ENCODE results near the gene CDCP1. TPM values are rescaled to one million over a fixed set of nuclear protein-coding genes. Genes with fewer than 3 reads are reported as not detected.

CDCP1 gene
- 1 to 10 TPM in 7 of 9 donors, under 1 TPM in 2; 0.42 to 4.3 (median 2.6) TPM for total RNA-seq
- under 1 TPM; 0.27 to 0.79 (median 0.40) TPM for polyA plus RNA-seq
- long read RNA-seq, donor 1: 0 reads
- long read RNA-seq, donor 2: 0 reads
- long read RNA-seq, donor 3: 0 reads
- long read RNA-seq, donor 4, partial matches to known transcripts: 0 of 1 reads
- long read RNA-seq, donor 4, other reads (novel, unspliced or antisense): 1 of 1 reads
- long read RNA-seq, donor 5, partial matches to known transcripts: 0 of 1 reads
- long read RNA-seq, donor 5, other reads (novel, unspliced or antisense): 1 of 1 reads
- long read RNA-seq, donor 6, partial matches to known transcripts: 2 of 3 reads
- long read RNA-seq, donor 6, other reads (novel, unspliced or antisense): 1 of 3 reads
- long read RNA-seq, donor 7, partial matches to known transcripts: 0 of 1 reads
- long read RNA-seq, donor 7, other reads (novel, unspliced or antisense): 0 of 1 reads
- long read RNA-seq, donor 8: 0 reads
- long read RNA-seq, donor 9: 0 reads
- long read RNA-seq, donor 10: 0 reads

GRCh38 chr3:45145681-45146614, at the start of gene CDCP1:
Gene CDCP1, minus strand, starts transcription at chr3:45146378. Its CDS starts 91 bp downstream, at chr3:45146287.
- peak in 1 of 7 donors; percentile 17 for DNase-seq

GRCh38 chr3:45194791-45195190, 48.6 kb upstream of the CDCP1 start:
- no peaks in the 10 kb centered on the region for H3K36me3 ChIP-seq (replicated peaks in 1 of 2)
- DNase-seq: no peak
- no peaks in the 10 kb centered on the region for H3K9me3 ChIP-seq (replicated peaks in 1 of 3)
- H3K4me3 ChIP-seq: no peak overlapping the region
- WGBS, 4 donors: 79 to 90% (median 86%) methylated on average over 5 of the region's 5 CpGs
- TF ChIP-seq, protein P1, sequence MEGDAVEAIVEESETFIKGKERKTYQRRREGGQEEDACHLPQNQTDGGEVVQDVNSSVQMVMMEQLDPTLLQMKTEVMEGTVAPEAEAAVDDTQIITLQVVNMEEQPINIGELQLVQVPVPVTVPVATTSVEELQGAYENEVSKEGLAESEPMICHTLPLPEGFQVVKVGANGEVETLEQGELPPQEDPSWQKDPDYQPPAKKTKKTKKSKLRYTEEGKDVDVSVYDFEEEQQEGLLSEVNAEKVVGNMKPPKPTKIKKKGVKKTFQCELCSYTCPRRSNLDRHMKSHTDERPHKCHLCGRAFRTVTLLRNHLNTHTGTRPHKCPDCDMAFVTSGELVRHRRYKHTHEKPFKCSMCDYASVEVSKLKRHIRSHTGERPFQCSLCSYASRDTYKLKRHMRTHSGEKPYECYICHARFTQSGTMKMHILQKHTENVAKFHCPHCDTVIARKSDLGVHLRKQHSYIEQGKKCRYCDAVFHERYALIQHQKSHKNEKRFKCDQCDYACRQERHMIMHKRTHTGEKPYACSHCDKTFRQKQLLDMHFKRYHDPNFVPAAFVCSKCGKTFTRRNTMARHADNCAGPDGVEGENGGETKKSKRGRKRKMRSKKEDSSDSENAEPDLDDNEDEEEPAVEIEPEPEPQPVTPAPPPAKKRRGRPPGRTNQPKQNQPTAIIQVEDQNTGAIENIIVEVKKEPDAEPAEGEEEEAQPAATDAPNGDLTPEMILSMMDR (IDR thresholded peaks at IDR 0.05): no peak
- no peak for TF ChIP-seq POLR2A (IDR thresholded peaks at IDR 0.05)
- H3K27me3 ChIP-seq: no peaks in the 10 kb centered on the region
- intact Hi-C loops (cut with DNase I): no loop called here
- no peak overlapping the region for H3K27ac ChIP-seq
- H3K4me1 ChIP-seq (replicated peaks in 1 of 2): no peaks in the 10 kb centered on the region

More at GRCh38 chr3:45145681-45146614, at the start of gene CDCP1:
- Histone ChIP-seq H3K4me3 (peak within 1 kb of the TSS in 1 of 4 donors; percentile 41), H3K36me3 (replicated peaks in 1 of 2) (no peaks in the 10 kb centered on the region), H3K27me3 (peaks cover 22% of the 10 kb centered on the region), H3K9me3 (replicated peaks in 1 of 3) (no peaks in the 10 kb centered on the region), H3K4me1 (replicated peaks in 1 of 2) (peaks cover 0 to 6% of the 10 kb centered on the region in 2 donors), H3K27ac (peak within 1 kb of the TSS in 1 of 5 donors; percentile 29)
- TF ChIP-seq POLR2A (IDR thresholded peaks at IDR 0.05): no peak
- TF ChIP-seq, protein P1 (IDR thresholded peaks at IDR 0.05): no peak
- intact Hi-C loops (cut with DNase I): no loop called here
- WGBS, 4 donors: 2 to 10% (median 4%) methylated on average over 12 to 92 of the region's 92 CpGs

GRCh38 chr3:45191924-45192417, 45.8 kb upstream of the CDCP1 start:
- DNase-seq: no peak
- H3K9me3 ChIP-seq (replicated peaks in 1 of 3): no peaks in the 10 kb centered on the region
- TF ChIP-seq POLR2A (IDR thresholded peaks at IDR 0.05): no peak
- TF ChIP-seq, protein P1 (IDR thresholded peaks at IDR 0.05): no peak
- H3K27me3 ChIP-seq: no peaks in the 10 kb centered on the region
- no peaks in the 10 kb centered on the region for H3K4me1 ChIP-seq (replicated peaks in 1 of 2)
- no peak overlapping the region for H3K4me3 ChIP-seq
- intact Hi-C loops (cut with DNase I): no loop called here
- H3K27ac ChIP-seq: no peak overlapping the region
- 60 to 88% (median 77%) methylated on average over 3 of the region's 3 CpGs for WGBS, 4 donors
- H3K36me3 ChIP-seq (replicated peaks in 1 of 2): no peaks in the 10 kb centered on the region

- Histone ChIP-seq H3K4me1 (replicated peaks in 1 of 2) (no peaks in the 10 kb centered on the region), H3K4me3 (no peak overlapping the region), H3K9me3 (replicated peaks in 1 of 3) (no peaks in the 10 kb centered on the region), H3K27ac (no peak overlapping the region), H3K27me3 (no peaks in the 10 kb centered on the region), H3K36me3 (replicated peaks in 1 of 2) (no peaks in the 10 kb centered on the region)
- DNase-seq: no peak
- WGBS, 4 donors: 86 to 94% (median 93%) methylated on average over 4 of the region's 4 CpGs
- intact Hi-C loops (cut with DNase I): no loop called here
- TF ChIP-seq, protein P1 (IDR thresholded peaks at IDR 0.05): no peak
- TF ChIP-seq POLR2A (IDR thresholded peaks at IDR 0.05): no peak
These were observed 45.2 kb upstream of the CDCP1 start for GRCh38 chr3:45191424-45191823.
